Measurements from ENCODE around the gene ZNF467. TPM values are rescaled to one million over a fixed set of nuclear protein-coding genes. Genes with fewer than 3 reads are reported as not detected.

Gene ZNF467
- total RNA-seq, 1 experiment from 2014 or later, result 11.3 TPM

DNA sequence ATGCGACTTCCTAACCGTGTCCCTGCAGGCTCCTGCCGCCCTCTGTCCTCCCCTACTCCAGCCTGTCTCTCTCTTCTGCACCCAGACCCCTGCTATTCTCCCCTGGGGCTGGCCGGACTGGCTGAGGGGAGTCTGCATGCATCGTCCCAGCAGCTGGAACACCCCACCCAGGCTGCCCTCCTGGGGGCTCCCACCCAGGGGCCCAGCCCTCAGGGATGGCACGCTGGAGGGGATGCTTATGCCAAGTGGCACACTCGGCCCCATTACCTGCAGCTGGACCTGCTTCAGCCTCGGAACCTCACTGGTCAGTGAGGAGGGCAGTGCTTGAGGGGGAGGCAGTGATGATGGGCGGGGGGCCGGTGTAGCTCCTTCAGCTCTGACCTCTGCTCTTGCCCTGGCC lies 21.7 kb upstream of the ZNF467 start:
- RAD21 ChIA-PET (ENCODE audit: low non-redundant PET in 1 of 2, low total read pairs in 2 of 2, uncharacterized antibody in 2 of 2, unreplicated experiment in 2 of 2), result no interaction called here
- Histone ChIP-seq H3K4me3 (replicated peaks in 1 of 2; ENCODE audit: low read depth in 1 of 2, low read length in 2 of 2) (no peak overlapping the region), H4K20me1 (ENCODE audit: insufficient read depth) (no peaks in the 10 kb centered on the region), H3K27me3 (ENCODE audit: insufficient read depth, low read length) (no peaks in the 10 kb centered on the region), H2AFZ (ENCODE audit: low read depth, low read length, poor library complexity, severe bottlenecking) (no peak overlapping the region), H3K79me2 (ENCODE audit: insufficient read depth, low read length) (no peaks in the 10 kb centered on the region), H3K9ac (ENCODE audit: low read length) (no peak overlapping the region), H3K4me2 (ENCODE audit: low read length) (no peak overlapping the region), H3K9me3 (ENCODE audit: control insufficient read depth in 1 of 2, insufficient read depth in 1 of 2, low read depth in 1 of 2, low read length in 2 of 2) (no peaks in the 10 kb centered on the region), H3K9me2 (ENCODE audit: insufficient read depth) (no peaks in the 10 kb centered on the region), H3K36me3 (ENCODE audit: control insufficient read depth in 1 of 2, insufficient read depth in 2 of 2, low read length in 2 of 2) (no peaks in the 10 kb centered on the region), H3K4me1 (ENCODE audit: control insufficient read depth in 1 of 2, insufficient read depth in 2 of 2, low read length in 2 of 2) (no peaks in the 10 kb centered on the region), H3K27ac (ENCODE audit: low read depth, low read length) (no peak overlapping the region)
- no peak for ATAC-seq
- CTCF ChIA-PET, result interaction anchor here (2.2 kb wide), 1 partner anchor 12 kb away, joined by 6 read pairs; no protein-coding TSS in a partner anchor
- POLR2A ChIA-PET, result no interaction called here
- intact Hi-C loops (cut with micrococcal nuclease), result no loop called here
- no peak for DNase-seq (ENCODE audit: low read depth, low spot score)
- BruUV-seq (replicated peaks), result no TSS peak
- TF ChIP-seq ELF1 (IDR thresholded peaks at IDR 0.05; ENCODE audit: borderline replicate concordance, low read depth) (no peak), YY1 (IDR thresholded peaks at IDR 0.05; ENCODE audit: extremely low read depth, insufficient replicate concordance, low read depth, low read length) (no peak), FOSL1 (IDR thresholded peaks at IDR 0.05; ENCODE audit: low read depth) (no peak), EGR1 (IDR thresholded peaks at IDR 0.05; ENCODE audit: low read depth) (no peak)

DNA sequence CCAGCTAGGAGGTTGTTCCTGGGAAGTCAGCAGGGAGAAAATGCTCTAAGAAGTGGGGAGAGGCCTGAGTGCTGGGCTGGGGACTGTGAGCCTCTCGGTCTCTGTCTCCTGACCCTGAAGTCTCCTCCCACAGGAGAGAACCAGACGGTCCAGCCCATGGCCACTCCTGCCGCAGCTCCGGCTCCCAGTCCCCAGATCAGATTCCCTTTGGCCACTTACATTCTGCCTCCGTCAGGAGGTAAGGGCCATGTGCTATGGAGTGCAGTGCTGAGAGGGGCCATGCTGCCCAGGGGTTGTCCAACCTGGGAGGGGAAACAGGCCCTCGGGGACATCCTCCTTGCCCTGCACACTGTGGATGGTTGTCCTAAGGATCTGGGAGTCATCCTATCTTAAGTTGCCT lies 21.3 kb upstream of the ZNF467 start:
- ChIA-PET CTCF (interaction anchor here (2.2 kb wide), 1 partner anchor 12 kb away, joined by 6 read pairs; no protein-coding TSS in a partner anchor), POLR2A (no interaction called here), RAD21 (ENCODE audit: low non-redundant PET in 1 of 2, low total read pairs in 2 of 2, uncharacterized antibody in 2 of 2, unreplicated experiment in 2 of 2) (no interaction called here)
- no peaks in the 10 kb centered on the region for H3K36me3 ChIP-seq (ENCODE audit: control insufficient read depth in 1 of 2, insufficient read depth in 2 of 2, low read length in 2 of 2)
- DNase-seq (ENCODE audit: low read depth, low spot score), result no peak
- intact Hi-C loops (cut with micrococcal nuclease), result no loop called here
- H3K9ac ChIP-seq (ENCODE audit: low read length), result no peak overlapping the region
- H3K9me2 ChIP-seq (ENCODE audit: insufficient read depth), result no peaks in the 10 kb centered on the region
- no peak overlapping the region for H3K4me2 ChIP-seq (ENCODE audit: low read length)
- H4K20me1 ChIP-seq (ENCODE audit: insufficient read depth), result no peaks in the 10 kb centered on the region
- no peaks in the 10 kb centered on the region for H3K9me3 ChIP-seq (ENCODE audit: control insufficient read depth in 1 of 2, insufficient read depth in 1 of 2, low read depth in 1 of 2, low read length in 2 of 2)
- H3K4me1 ChIP-seq (ENCODE audit: control insufficient read depth in 1 of 2, insufficient read depth in 2 of 2, low read length in 2 of 2), result no peaks in the 10 kb centered on the region
- no peaks in the 10 kb centered on the region for H3K27me3 ChIP-seq (ENCODE audit: insufficient read depth, low read length)
- no peaks in the 10 kb centered on the region for H3K79me2 ChIP-seq (ENCODE audit: insufficient read depth, low read length)
- no TSS peak for BruUV-seq (replicated peaks)
- ATAC-seq, result no peak
- H3K4me3 ChIP-seq (replicated peaks in 1 of 2; ENCODE audit: low read depth in 1 of 2, low read length in 2 of 2), result no peak overlapping the region
- H2AFZ ChIP-seq (ENCODE audit: low read depth, low read length, poor library complexity, severe bottlenecking), result no peak overlapping the region
- no peak overlapping the region for H3K27ac ChIP-seq (ENCODE audit: low read depth, low read length)
- TF ChIP-seq POLR2A (IDR thresholded peaks at IDR 0.05; ENCODE audit: borderline replicate concordance, extremely low read depth, insufficient read depth, insufficient read length) (no peak), EZH2phosphoT487 (IDR thresholded peaks at IDR 0.05; ENCODE audit: borderline replicate concordance) (no peak), TCF7L2 (IDR thresholded peaks at IDR 0.05; ENCODE audit: borderline replicate concordance, extremely low read depth, insufficient read depth, insufficient read length) (no peak), SIN3A (IDR thresholded peaks at IDR 0.05; ENCODE audit: low read depth) (no peak), SP1 (IDR thresholded peaks at IDR 0.05; ENCODE audit: low read depth) (no peak), SRF (IDR thresholded peaks at IDR 0.05; ENCODE audit: low read depth) (no peak), FOSL1 (IDR thresholded peaks at IDR 0.05; ENCODE audit: low read depth) (no peak), CEBPB (IDR thresholded peaks at IDR 0.05; ENCODE audit: low read depth) (no peak), CBX3 (IDR thresholded peaks at IDR 0.05; ENCODE audit: low read depth) (no peak)
- TF ChIP-seq, protein P1, sequence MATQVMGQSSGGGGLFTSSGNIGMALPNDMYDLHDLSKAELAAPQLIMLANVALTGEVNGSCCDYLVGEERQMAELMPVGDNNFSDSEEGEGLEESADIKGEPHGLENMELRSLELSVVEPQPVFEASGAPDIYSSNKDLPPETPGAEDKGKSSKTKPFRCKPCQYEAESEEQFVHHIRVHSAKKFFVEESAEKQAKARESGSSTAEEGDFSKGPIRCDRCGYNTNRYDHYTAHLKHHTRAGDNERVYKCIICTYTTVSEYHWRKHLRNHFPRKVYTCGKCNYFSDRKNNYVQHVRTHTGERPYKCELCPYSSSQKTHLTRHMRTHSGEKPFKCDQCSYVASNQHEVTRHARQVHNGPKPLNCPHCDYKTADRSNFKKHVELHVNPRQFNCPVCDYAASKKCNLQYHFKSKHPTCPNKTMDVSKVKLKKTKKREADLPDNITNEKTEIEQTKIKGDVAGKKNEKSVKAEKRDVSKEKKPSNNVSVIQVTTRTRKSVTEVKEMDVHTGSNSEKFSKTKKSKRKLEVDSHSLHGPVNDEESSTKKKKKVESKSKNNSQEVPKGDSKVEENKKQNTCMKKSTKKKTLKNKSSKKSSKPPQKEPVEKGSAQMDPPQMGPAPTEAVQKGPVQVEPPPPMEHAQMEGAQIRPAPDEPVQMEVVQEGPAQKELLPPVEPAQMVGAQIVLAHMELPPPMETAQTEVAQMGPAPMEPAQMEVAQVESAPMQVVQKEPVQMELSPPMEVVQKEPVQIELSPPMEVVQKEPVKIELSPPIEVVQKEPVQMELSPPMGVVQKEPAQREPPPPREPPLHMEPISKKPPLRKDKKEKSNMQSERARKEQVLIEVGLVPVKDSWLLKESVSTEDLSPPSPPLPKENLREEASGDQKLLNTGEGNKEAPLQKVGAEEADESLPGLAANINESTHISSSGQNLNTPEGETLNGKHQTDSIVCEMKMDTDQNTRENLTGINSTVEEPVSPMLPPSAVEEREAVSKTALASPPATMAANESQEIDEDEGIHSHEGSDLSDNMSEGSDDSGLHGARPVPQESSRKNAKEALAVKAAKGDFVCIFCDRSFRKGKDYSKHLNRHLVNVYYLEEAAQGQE (IDR thresholded peaks at IDR 0.05; ENCODE audit: low read depth), result no peak
- TF ChIP-seq, protein P2, sequence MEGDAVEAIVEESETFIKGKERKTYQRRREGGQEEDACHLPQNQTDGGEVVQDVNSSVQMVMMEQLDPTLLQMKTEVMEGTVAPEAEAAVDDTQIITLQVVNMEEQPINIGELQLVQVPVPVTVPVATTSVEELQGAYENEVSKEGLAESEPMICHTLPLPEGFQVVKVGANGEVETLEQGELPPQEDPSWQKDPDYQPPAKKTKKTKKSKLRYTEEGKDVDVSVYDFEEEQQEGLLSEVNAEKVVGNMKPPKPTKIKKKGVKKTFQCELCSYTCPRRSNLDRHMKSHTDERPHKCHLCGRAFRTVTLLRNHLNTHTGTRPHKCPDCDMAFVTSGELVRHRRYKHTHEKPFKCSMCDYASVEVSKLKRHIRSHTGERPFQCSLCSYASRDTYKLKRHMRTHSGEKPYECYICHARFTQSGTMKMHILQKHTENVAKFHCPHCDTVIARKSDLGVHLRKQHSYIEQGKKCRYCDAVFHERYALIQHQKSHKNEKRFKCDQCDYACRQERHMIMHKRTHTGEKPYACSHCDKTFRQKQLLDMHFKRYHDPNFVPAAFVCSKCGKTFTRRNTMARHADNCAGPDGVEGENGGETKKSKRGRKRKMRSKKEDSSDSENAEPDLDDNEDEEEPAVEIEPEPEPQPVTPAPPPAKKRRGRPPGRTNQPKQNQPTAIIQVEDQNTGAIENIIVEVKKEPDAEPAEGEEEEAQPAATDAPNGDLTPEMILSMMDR (IDR thresholded peaks at IDR 0.05 in 2 of 3, conservative IDR thresholded peaks at IDR 0.05 in 1 of 3; ENCODE audit: borderline replicate concordance in 1 of 3, insufficient read depth in 1 of 3, low read depth in 2 of 3, low read length in 2 of 3), result no peak

All from HCT116 (cell line).